Panc1 (cell line): ENCODE measurements around the gene SAV1. TPM values are rescaled to one million over a fixed set of nuclear protein-coding genes. Genes with fewer than 3 reads are reported as not detected.

Experiments used
- ATAC-seq: fragments of 200-7000 bp; cut with Tn5 transposase; 2 replicates; pipeline ENCODE4 v1.9.1; 2020; ENCODE audit warnings: mild to moderate bottlenecking, moderate library complexity
- BruUV-seq: library from RNA; stranded (reverse); fragments of 400-500 nt; replicated peaks from 2 replicates; lab custom pipeline; 2021; lab: Mats Ljungman, UMichigan
- CTCF ChIA-PET: fragments of 300-600 bp; sonication (Branson Sonifier 250); formaldehyde crosslinking; loops from one replicate; lab custom pipeline; 2022; ENCODE audit warnings: antibody characterized with exemption; lab: Charles Lee
- POLR2A ChIA-PET: fragments of 300-600 bp; sonication (Branson Sonifier 250); formaldehyde crosslinking; loops from one replicate; lab custom pipeline; 2022; ENCODE audit warnings: antibody characterized with exemption; lab: Charles Lee
- DNase-seq: peaks from one replicate; pipeline ENCODE4 v3.0.0-alpha.2; 2010; ENCODE audit warnings: low read depth, low spot score
- H3K27ac ChIP-seq: 2 replicates; pipeline ENCODE4 v1.5.1; 2011; ENCODE audit warnings: mild to moderate bottlenecking, low read length, inconsistent platforms
- H3K27me3 ChIP-seq: fragments of 200-500 bp; sonication (Bioruptor generic); 2 replicates; pipeline ENCODE4 v1.6.0; 2014; ENCODE audit warnings: low read length, inconsistent platforms; ENCODE audit not compliant: control insufficient read depth, insufficient read depth
- H3K36me3 ChIP-seq: fragments of 200-500 bp; sonication (Bioruptor generic); 2 replicates; pipeline ENCODE4 v1.5.1; 2014; ENCODE audit warnings: inconsistent platforms, mild to moderate bottlenecking, low read length, moderate library complexity; ENCODE audit not compliant: control insufficient read depth, insufficient read depth
- H3K4me1 ChIP-seq: 2 replicates; pipeline ENCODE4 v1.5.1; 2011; ENCODE audit warnings: inconsistent platforms, mild to moderate bottlenecking, low read length, moderate library complexity; ENCODE audit not compliant: control insufficient read depth, insufficient read depth
- H3K4me3 ChIP-seq, 2 experiments: 2 replicates each; pipeline ENCODE4 v1.5.1; 2011 to 2012; ENCODE audit warnings: low read depth in 2 of 2, low read length in 2 of 2, mild to moderate bottlenecking in 2 of 2, inconsistent platforms in 1 of 2, moderate library complexity in 1 of 2
- H3K9me3 ChIP-seq: fragments of 200-500 bp; sonication (Bioruptor generic); 2 replicates; pipeline ENCODE4 v1.5.1; 2014; ENCODE audit warnings: low read depth, mild to moderate bottlenecking, inconsistent platforms, low read length, moderate library complexity; ENCODE audit not compliant: control insufficient read depth, insufficient read depth
- POLR2AphosphoS5 ChIP-seq: IDR thresholded peaks from 2 replicates; pipeline ENCODE4 v1.6.1; 2012; ENCODE audit warnings: mild to moderate bottlenecking, low read depth, low read length, moderate library complexity
- SIN3A ChIP-seq: IDR thresholded peaks from 2 replicates; pipeline ENCODE4 v1.6.1; 2012; ENCODE audit warnings: low read depth, mild to moderate bottlenecking, low read length, moderate library complexity, borderline replicate concordance; ENCODE audit not compliant: insufficient read depth
- TCF7L2 ChIP-seq: IDR thresholded peaks from 2 replicates; pipeline ENCODE4 v1.6.1; 2011; ENCODE audit warnings: mild to moderate bottlenecking, low read depth, low read length, inconsistent platforms
- in situ Hi-C: cut with HindIII; loops from 2 replicates; pipeline ENCODE4 v1.10.0; 2016; ENCODE audit warnings: low sequenced_read_pairs, low pct_unique_long_range_greater_than_20kb
- intact Hi-C: fragments of 100-400 bp; cut with micrococcal nuclease; formaldehyde crosslinking; loops from one replicate; pipeline ENCODE4 v1.10.0; 2022; ENCODE audit not compliant: unreplicated experiment
- total RNA-seq: library from RNA; stranded (reverse); gene quantifications from one replicate; pipeline ENCODE4 v1.2.1, GENCODE V29; 2021; ENCODE audit not compliant: unreplicated experiment
- TF ChIP-seq, protein P1 (sequence below), 2 experiments: IDR thresholded peaks; 2 replicates each; pipeline ENCODE4 v1.6.1; 2011 to 2012; ENCODE audit warnings: low read depth in 2 of 2, control low read depth in 1 of 2, low read length in 1 of 2, mild to moderate bottlenecking in 1 of 2, moderate library complexity in 1 of 2; ENCODE audit not compliant: insufficient read depth in 1 of 2
- TF ChIP-seq, protein P2 (sequence below): fragments of 450-650 bp; IDR thresholded peaks from 2 replicates; pipeline ENCODE4 v1.5.1; 2017; ENCODE audit warnings: mild to moderate bottlenecking

The SAV1 gene
- total RNA-seq, 1 experiment from 2014 or later: 13.2 TPM

DNA sequence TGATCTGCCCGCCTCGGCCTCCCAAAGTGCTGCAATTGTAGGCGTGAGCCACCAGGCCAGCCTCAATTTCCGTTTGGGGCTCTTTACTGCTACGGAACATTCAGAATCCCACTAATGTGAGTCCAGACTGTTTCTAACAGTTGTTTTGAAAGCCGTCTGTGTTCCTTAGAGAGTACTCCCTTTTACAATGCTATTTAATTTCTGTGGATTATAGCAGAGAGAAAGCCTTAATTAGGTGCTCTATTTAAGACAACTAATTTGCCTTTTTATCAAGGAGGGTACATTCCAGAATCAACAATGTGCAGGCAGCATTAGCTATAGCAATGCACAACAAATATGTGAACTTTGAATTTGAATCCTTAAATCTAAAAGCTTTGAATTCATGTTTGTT lies 2.8 kb upstream of the SAV1 start:
- no peak for ATAC-seq
- no peak for DNase-seq
- no peak overlapping the region for H3K4me3 ChIP-seq
- CTCF ChIA-PET: interaction anchor here (0.6 kb wide), 1 partner anchor 79 kb away, joined by 5 read pairs; no protein-coding TSS in a partner anchor
- in situ Hi-C loops: no loop called here
- no peaks in the 10 kb centered on the region for H3K9me3 ChIP-seq
- H3K27me3 ChIP-seq: no peaks in the 10 kb centered on the region
- intact Hi-C loops: no loop called here
- no peak overlapping the region for H3K27ac ChIP-seq
- TF ChIP-seq POLR2AphosphoS5: no peak
- no peak for TF ChIP-seq TCF7L2
- TF ChIP-seq, protein P1, sequence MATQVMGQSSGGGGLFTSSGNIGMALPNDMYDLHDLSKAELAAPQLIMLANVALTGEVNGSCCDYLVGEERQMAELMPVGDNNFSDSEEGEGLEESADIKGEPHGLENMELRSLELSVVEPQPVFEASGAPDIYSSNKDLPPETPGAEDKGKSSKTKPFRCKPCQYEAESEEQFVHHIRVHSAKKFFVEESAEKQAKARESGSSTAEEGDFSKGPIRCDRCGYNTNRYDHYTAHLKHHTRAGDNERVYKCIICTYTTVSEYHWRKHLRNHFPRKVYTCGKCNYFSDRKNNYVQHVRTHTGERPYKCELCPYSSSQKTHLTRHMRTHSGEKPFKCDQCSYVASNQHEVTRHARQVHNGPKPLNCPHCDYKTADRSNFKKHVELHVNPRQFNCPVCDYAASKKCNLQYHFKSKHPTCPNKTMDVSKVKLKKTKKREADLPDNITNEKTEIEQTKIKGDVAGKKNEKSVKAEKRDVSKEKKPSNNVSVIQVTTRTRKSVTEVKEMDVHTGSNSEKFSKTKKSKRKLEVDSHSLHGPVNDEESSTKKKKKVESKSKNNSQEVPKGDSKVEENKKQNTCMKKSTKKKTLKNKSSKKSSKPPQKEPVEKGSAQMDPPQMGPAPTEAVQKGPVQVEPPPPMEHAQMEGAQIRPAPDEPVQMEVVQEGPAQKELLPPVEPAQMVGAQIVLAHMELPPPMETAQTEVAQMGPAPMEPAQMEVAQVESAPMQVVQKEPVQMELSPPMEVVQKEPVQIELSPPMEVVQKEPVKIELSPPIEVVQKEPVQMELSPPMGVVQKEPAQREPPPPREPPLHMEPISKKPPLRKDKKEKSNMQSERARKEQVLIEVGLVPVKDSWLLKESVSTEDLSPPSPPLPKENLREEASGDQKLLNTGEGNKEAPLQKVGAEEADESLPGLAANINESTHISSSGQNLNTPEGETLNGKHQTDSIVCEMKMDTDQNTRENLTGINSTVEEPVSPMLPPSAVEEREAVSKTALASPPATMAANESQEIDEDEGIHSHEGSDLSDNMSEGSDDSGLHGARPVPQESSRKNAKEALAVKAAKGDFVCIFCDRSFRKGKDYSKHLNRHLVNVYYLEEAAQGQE (IDR thresholded peaks at IDR 0.05; ENCODE audit: insufficient read depth in 1 of 2, low read depth in 2 of 2, low read length in 1 of 2): no peak
- TF ChIP-seq, protein P2, sequence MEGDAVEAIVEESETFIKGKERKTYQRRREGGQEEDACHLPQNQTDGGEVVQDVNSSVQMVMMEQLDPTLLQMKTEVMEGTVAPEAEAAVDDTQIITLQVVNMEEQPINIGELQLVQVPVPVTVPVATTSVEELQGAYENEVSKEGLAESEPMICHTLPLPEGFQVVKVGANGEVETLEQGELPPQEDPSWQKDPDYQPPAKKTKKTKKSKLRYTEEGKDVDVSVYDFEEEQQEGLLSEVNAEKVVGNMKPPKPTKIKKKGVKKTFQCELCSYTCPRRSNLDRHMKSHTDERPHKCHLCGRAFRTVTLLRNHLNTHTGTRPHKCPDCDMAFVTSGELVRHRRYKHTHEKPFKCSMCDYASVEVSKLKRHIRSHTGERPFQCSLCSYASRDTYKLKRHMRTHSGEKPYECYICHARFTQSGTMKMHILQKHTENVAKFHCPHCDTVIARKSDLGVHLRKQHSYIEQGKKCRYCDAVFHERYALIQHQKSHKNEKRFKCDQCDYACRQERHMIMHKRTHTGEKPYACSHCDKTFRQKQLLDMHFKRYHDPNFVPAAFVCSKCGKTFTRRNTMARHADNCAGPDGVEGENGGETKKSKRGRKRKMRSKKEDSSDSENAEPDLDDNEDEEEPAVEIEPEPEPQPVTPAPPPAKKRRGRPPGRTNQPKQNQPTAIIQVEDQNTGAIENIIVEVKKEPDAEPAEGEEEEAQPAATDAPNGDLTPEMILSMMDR: no peak
- peaks cover 4% of the 10 kb centered on the region; the same call in 1 of the 2 replicates for H3K36me3 ChIP-seq
- no TSS peak for BruUV-seq
- H3K4me1 ChIP-seq: peaks cover 12% of the 10 kb centered on the region; the same call in 1 of the 2 replicates
- POLR2A ChIA-PET: no interaction called here

DNA sequence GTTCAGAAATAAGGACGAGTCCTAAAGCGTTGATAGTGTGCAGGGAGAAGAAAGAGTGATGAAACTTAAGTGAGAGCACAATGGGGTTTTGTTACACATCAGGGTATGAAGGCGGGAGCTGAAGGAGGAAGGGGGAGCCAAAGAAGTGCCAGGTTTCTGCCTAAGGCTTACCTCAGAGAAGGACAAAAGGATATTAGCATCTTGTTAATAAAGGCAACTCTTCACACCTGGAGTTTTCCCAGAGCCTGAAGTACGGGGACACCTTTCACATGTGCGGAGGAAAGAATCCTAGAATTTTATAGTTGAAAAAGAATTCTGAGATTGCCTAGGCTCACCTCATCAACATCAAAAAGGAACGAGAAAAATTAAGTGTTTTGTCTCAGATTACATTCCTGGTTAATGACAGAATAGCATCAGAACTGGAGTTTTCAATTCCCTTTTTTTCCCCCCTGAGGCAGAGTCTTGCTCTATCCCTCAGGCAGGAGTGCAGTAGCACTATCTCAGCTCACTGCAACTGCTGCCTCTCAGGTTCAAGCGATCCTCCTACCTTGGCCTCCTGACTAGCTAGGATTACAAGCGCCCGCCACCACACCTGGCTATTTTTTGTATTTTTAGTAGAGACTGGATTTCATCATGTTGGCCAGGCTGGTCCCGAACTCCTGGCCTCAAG lies 2.2 kb upstream of the SAV1 start:
- intact Hi-C loops: no loop called here
- in situ Hi-C loops: no loop called here
- no peak overlapping the region for H3K4me3 ChIP-seq
- ATAC-seq (no peak), DNase-seq (no peak)
- CTCF ChIA-PET: no interaction called here
- H3K9me3 ChIP-seq: no peaks in the 10 kb centered on the region
- BruUV-seq: no TSS peak
- POLR2A ChIA-PET: no interaction called here
- peaks cover 13% of the 10 kb centered on the region; the same call in 1 of the 2 replicates for H3K4me1 ChIP-seq
- H3K27ac ChIP-seq: no peak overlapping the region
- peaks cover 4% of the 10 kb centered on the region; the same call in 1 of the 2 replicates for H3K36me3 ChIP-seq
- TF ChIP-seq SIN3A: no peak
- TF ChIP-seq, protein P2: no peak
- TF ChIP-seq, protein P1 (IDR thresholded peaks at IDR 0.05; ENCODE audit: insufficient read depth in 1 of 2, low read depth in 2 of 2, low read length in 1 of 2): no peak
- TF ChIP-seq TCF7L2: no peak
- TF ChIP-seq POLR2AphosphoS5: no peak
- H3K27me3 ChIP-seq: no peaks in the 10 kb centered on the region
